ENCODE results near the gene SHOC2. TPM values are rescaled to one million over a fixed set of nuclear protein-coding genes. Genes with fewer than 3 reads are reported as not detected.

SHOC2 gene
- total RNA-seq, 1 donor from 2014 or later, result 48.9 TPM

GRCh38 chr10:110918643-110919348 is 608 bp upstream of the SHOC2 start, which contains the start of gene BBIP1:
Gene BBIP1 (minus strand): TSS chr10:110919180. CDS start chr10:110918157, 1,023 bp downstream.
- Mint-ChIP-seq H3K27me3 (ENCODE audit: unreplicated experiment) (peaks cover 18% of the 10 kb centered on the region), H3K4me1 (ENCODE audit: unreplicated experiment) (peaks cover 12% of the 10 kb centered on the region), H3K36me3 (ENCODE audit: low read depth, unreplicated experiment) (no peaks in the 10 kb centered on the region), H3K9me3 (ENCODE audit: unreplicated experiment) (no peaks in the 10 kb centered on the region), H3K4me3 (ENCODE audit: unreplicated experiment) (peak within 1 kb of the TSS; percentile 99), H3K27ac (ENCODE audit: unreplicated experiment) (peak within 1 kb of the TSS; percentile 100)
- DNase-seq (ENCODE audit: low spot score), result peak; percentile 97
- no peak for TF ChIP-seq CTCF (IDR thresholded peaks at IDR 0.05; ENCODE audit: unreplicated experiment)

- Mint-ChIP-seq H3K9me3 (ENCODE audit: unreplicated experiment) (no peaks in the 10 kb centered on the region), H3K27ac (ENCODE audit: unreplicated experiment) (peak overlapping the region; percentile 95), H3K27me3 (ENCODE audit: unreplicated experiment) (peaks cover 18% of the 10 kb centered on the region), H3K4me1 (ENCODE audit: unreplicated experiment) (peaks cover 12% of the 10 kb centered on the region), H3K4me3 (ENCODE audit: unreplicated experiment) (peak overlapping the region; percentile 99), H3K36me3 (ENCODE audit: low read depth, unreplicated experiment) (no peaks in the 10 kb centered on the region)
- peak; percentile 36 for DNase-seq (ENCODE audit: low spot score)
- TF ChIP-seq CTCF (IDR thresholded peaks at IDR 0.05; ENCODE audit: unreplicated experiment), result no peak
Measured at GRCh38 chr10:110919971-110920881, 822 bp downstream of the SHOC2 start.

GRCh38 chr10:110923856-110924493 is 4.6 kb downstream of the SHOC2 start:
- Mint-ChIP-seq H3K27me3 (ENCODE audit: unreplicated experiment) (peaks cover 9% of the 10 kb centered on the region), H3K4me3 (ENCODE audit: unreplicated experiment) (no peak overlapping the region), H3K4me1 (ENCODE audit: unreplicated experiment) (peaks cover 7% of the 10 kb centered on the region), H3K27ac (ENCODE audit: unreplicated experiment) (no peak overlapping the region), H3K9me3 (ENCODE audit: unreplicated experiment) (no peaks in the 10 kb centered on the region), H3K36me3 (ENCODE audit: low read depth, unreplicated experiment) (no peaks in the 10 kb centered on the region)
- no peak for TF ChIP-seq CTCF (IDR thresholded peaks at IDR 0.05; ENCODE audit: unreplicated experiment)
- DNase-seq (ENCODE audit: low spot score), result no peak

GRCh38 chr10:110927461-110927860 is 8.1 kb downstream of the SHOC2 start:
- H3K4me3 Mint-ChIP-seq (ENCODE audit: unreplicated experiment), result no peak overlapping the region
- H3K9me3 Mint-ChIP-seq (ENCODE audit: unreplicated experiment), result no peaks in the 10 kb centered on the region
- no peak for TF ChIP-seq CTCF (IDR thresholded peaks at IDR 0.05; ENCODE audit: unreplicated experiment)
- no peak for DNase-seq (ENCODE audit: low spot score)
- no peaks in the 10 kb centered on the region for H3K27me3 Mint-ChIP-seq (ENCODE audit: unreplicated experiment)
- H3K4me1 Mint-ChIP-seq (ENCODE audit: unreplicated experiment), result no peaks in the 10 kb centered on the region
- no peak overlapping the region for H3K27ac Mint-ChIP-seq (ENCODE audit: unreplicated experiment)
- H3K36me3 Mint-ChIP-seq (ENCODE audit: low read depth, unreplicated experiment), result no peaks in the 10 kb centered on the region

All from endothelial cell (in vitro differentiated cells).